HS-5 (cell line): ENCODE measurements around the gene IL6ST.
"Not testable (repeated sequence)": the region's sequence is repeated elsewhere in the genome, so short reads cannot be mapped to it uniquely, and the experiment has no call there.

Experiments
- DNase-seq: peaks from one replicate; pipeline ENCODE4 v3.0.0-alpha.2; 2012; ENCODE audit warnings: low read depth

Gene IL6ST

GRCh38 chr5:55960779-55961178 lies 34.0 kb downstream of the IL6ST start:
- DNase-seq: no peak

GRCh38 chr5:55959208-55959607 lies 35.6 kb downstream of the IL6ST start:
- no peak for DNase-seq

- DNase-seq: not testable (repeated sequence)
Measured at GRCh38 chr5:55941154-55941553, 53.6 kb downstream of the IL6ST start.

GRCh38 chr5:55937598-55937997 lies 57.2 kb downstream of the IL6ST start:
- not testable (repeated sequence) for DNase-seq

DNA sequence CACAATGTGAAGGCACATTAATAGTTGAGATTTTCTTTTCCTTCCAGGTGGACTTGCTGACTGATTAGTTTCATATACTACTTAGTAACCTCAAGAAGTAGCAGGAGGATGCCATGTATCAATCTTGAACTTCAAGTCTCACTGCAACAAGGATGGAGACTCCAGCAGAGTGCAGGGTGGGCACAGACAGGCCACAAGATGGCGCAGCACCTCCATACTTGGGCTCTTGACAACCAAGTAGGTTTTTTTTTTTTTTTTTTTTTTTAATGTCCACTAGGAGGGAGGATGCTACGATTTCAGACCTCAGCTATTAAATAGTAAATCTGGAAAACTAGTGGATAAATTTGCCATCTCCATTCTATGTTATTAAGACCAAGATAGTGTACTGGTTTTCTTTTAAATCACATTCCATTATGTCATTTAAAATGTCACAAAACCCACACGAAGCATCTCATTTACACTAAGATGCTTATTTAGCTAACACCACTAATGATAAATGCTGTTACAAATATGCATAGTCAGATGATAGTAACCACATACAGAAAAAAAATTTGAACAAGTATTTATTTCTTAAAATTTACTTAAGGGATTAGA lies 58.6 kb downstream of the IL6ST start:
- peak; percentile 68 for DNase-seq

- no peak for DNase-seq
Measured at GRCh38 chr5:55935371-55935770, 59.4 kb downstream of the IL6ST start.

- no peak for DNase-seq
Measured at GRCh38 chr5:55934720-55935119, 60.0 kb downstream of the IL6ST start.

DNA sequence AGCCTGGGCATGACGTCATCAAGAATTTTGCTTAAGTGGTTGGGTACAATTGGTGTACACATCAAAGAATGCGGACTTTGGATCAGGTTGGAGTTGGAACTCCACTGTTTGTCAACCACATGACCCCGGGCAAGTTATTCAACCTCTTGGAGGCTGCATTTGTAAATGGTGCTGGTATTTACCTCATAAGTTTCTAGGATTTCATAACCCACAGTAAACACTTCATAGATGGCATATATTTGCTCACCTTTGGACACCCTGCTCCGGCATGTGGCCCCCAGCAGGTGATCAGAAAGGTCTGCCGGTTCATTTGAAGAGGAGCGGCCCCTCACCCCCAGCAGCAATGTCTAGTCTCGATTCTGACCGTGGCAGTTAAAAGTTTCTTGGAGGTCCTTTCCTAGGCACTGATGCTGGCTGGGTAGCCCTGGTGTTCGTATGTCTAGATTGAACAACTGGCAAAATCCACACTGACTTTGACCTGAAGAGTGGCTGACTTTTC lies 60.6 kb downstream of the IL6ST start:
- DNase-seq: no peak

GRCh38 chr5:55933377-55934114 lies 61.2 kb downstream of the IL6ST start:
- DNase-seq: no peak

DNA sequence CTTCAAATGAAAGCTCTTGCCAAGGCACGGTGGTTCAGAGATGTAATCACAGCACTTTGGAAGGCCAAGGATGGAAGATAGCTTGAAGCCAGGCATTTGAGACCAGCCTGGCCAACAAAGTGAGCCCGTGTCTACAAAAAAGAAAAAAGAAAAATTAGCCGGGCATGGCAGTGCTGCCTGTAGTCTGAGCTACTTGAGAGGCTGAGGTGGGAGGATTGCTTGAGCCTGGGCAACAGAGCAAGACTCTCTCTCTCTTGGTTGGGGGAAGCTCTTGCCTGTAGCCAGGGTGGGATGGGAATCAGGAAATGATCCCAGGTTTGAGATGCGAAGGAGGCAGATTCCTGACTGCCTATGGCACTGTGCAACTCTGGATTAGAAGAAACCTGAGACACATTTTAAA lies 62.1 kb downstream of the IL6ST start:
- DNase-seq: no peak

GRCh38 chr5:55929020-55929799 lies 65.6 kb downstream of the IL6ST start:
- DNase-seq: no peak

GRCh38 chr5:55927861-55928655 lies 66.7 kb downstream of the IL6ST start:
- DNase-seq: no peak

DNA sequence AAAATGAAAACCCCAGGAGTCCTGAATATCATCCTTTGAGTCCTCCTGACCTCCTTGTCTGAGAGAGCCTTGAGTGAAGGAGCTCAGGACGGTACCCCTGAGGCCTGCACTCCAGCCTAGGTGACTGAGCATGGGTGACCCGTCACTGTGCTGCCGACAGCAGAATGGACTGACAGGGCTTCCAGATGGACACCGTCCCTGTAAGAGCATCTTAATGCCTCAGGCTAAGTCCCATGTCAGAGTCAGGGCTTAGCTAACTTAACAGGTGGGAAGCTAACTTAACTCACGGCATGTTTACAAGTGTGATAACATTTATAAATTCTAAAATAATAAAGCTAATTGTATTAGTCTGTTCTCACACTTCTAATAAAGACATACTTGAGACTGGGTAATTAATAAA lies 68.3 kb downstream of the IL6ST start:
- no peak for DNase-seq

- DNase-seq: no peak
Measured at GRCh38 chr5:55925712-55926111, 69.1 kb downstream of the IL6ST start.

DNA sequence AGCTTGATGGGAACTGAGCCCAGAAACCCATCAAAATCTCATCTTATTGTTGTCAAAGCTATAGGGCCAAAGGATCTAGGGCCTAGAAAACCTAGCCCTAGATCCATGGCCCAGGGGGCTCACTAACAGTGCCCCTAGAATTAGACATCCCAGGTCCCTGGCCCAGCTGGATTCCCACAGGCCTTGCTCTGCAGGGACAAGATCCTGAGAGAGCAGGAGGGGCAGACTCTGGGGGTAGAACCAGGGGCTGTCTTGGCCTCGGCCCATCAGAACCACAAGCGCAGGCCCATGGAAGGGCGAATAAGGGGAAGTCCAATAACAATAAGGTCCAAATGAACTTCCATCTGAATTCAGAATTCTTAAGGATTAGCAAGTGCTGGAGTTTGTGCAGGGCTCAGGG lies 69.6 kb downstream of the IL6ST start:
- no peak for DNase-seq

GRCh38 chr5:55924744-55925143 lies 70.0 kb downstream of the IL6ST start:
- DNase-seq: no peak

- DNase-seq: no peak
Measured at GRCh38 chr5:55923865-55924500, 70.8 kb downstream of the IL6ST start.

GRCh38 chr5:55923177-55923771 lies 71.5 kb downstream of the IL6ST start:
- DNase-seq: no peak

- no peak for DNase-seq
Measured at GRCh38 chr5:55921617-55922016, 73.1 kb downstream of the IL6ST start.

DNA sequence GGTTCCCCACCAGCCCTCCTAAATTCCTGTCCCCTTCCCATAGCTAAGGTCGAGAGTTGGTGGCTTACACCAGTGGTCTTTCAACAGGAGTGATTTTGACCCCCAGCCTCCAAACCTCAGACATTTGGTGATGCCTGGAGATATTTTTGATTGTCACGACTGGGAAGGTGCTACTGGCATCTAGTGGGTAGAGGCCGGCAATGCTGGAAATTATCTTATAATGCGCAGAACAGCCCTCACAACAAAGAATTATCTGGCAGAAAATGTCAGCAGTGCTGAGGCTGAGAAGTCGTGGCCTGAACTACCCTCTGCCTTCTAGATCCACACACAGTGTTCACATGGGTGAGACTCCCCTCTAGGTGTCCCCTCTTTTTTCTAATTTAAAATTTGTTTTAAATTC lies 74.0 kb downstream of the IL6ST start:
- no peak for DNase-seq

- DNase-seq: no peak
Measured at GRCh38 chr5:55919625-55920024, 75.1 kb downstream of the IL6ST start.
